Measurements from ENCODE around the gene JAGN1.
"Not testable (repeated sequence)": the region's sequence is repeated elsewhere in the genome, so short reads cannot be mapped to it uniquely, and the experiment has no call there.

JAGN1 gene

DNA sequence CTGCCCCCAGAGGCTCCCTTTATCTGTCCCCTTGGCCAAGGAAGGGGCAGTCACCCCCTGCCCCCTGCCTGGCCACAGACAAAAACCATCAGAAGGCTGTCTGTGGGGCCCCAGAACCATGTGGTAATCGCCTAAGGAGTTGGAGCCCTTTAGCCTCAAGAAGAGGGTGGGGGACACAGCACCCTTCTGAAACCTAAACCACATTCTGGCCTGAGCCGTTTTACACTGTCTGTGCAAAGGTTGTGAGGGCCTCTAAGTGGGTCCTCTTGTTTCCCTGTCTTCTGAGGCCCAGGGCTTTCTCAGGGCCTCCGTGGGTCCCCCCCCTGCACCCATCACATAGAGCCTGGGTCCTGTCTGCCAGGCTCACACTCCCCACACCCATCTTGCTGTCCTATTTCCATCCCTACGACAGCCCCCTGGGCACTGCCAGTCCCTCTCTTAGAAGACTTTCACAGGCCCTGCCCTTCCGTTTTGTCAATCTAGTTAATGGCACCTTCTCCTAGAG, 28.7 kb upstream of the JAGN1 start:
- DNase-seq, result no peak
- no peak for TF ChIP-seq POLR2A (IDR thresholded peaks at IDR 0.05; ENCODE audit: low read length)
- TF ChIP-seq GATA1 (IDR thresholded peaks at IDR 0.05; ENCODE audit: low read depth, low read length), result no peak

DNA sequence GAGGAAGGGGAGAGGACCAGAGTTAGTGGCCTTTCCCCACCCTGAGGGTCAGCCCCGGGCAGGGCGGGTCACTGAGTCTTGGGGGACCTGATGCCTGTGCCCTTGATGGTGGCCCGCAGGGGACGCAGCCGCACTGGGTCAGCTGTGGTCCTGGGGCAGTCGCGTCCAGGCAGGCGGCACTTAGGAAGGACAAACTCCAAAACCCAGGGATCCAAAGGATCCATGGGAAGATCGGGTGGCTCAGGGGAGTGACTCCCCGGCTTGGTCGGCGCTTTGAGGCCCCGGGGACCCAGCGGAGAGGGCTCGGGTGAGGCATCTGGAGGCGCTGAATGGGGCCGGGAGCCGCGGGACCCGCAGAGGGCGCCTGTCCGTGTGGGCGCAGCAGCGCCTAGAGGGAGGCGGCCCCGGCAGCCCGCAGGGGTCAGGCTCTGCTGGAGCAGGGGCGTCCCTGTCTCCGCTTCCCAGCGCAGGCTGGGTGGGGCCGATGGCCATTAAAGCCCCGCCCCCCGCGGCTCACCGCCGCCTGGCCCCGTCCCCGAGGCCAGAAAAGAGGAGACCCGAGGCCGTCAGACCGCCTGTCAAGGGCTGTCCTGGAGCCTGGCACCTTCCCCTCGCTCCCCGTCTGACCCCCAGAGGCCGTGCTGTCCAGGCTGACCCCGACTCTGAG, 27.9 kb upstream of the JAGN1 start:
- TF ChIP-seq GATA1 (IDR thresholded peaks at IDR 0.05; ENCODE audit: low read depth, low read length), result no peak
- TF ChIP-seq POLR2A (IDR thresholded peaks at IDR 0.05; ENCODE audit: low read length), result no peak
- peak; percentile 75 for DNase-seq

DNA sequence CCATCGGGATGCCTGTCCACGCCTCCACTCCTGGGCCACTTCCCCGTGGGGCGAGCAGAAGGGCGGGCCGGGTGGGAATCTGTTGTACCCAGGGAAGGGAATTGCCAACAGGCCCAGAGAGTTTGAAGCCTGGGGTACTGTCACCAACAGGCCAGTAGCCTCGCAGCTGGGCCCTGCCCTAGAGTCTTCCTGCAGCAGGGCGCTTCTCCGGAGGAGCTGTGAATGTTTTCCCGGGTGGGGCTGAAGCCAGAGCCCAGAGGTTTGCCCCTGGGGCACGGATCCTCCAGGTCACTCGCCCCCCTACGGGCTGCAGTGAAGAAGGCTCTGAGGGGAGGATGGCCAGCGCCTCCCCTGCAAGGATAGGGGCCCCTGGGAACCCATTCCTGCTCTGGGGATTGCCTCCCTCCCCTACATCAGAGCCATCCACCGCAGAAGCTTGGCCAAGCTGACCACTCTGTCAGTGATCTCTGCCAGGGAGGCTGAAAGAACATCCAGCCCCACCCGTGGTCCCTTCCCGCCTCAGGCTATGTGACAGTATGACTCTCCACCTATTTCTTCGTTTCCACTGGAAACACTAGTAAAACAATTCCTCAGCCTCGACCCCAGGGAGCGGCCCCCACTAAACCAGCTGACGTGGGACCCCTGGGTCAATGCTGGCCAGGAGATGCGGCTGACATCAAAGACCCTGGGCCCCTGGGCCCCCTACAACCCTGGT, 27.2 kb upstream of the JAGN1 start:
- TF ChIP-seq GATA1 (IDR thresholded peaks at IDR 0.05; ENCODE audit: low read depth, low read length) (no peak), POLR2A (IDR thresholded peaks at IDR 0.05; ENCODE audit: low read length) (no peak)
- no peak for DNase-seq

DNA sequence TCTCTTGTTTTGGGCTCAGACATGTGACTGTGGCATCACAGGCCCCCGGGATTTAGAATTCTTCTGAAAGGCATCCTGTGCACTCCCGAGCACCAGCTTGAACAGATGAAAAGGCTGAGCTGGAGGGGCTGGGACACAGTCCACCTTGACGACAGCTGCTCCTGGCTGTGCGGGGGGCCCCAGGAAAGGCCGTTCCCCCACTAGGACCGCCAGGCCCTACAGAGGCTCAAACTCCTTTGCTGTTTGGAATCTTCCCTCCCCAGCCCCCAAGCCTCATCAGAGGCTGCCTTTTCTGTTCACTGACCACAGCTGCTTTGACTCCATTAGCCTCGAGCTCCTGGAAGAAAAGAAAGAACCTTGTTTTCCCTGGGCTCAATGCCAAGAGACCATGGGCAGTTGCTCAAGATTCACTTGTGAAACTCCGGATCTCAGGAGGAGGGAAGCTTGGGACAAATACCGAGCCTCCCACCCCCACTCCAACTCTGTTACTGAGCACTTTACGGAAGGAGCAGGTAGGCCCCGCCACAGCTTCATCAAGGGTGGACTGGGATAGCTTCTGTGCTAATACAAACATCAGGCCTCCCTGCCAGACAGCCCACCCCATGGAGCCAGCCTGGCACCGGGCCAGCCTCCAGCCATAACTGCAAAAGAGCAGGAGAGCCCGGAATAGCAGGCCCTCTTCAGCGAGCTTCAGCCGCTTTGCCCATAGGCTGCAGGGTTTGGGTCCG, 26.0 kb upstream of the JAGN1 start:
- DNase-seq, result no peak
- TF ChIP-seq GATA1 (IDR thresholded peaks at IDR 0.05; ENCODE audit: low read depth, low read length) (no peak), POLR2A (IDR thresholded peaks at IDR 0.05; ENCODE audit: low read length) (no peak)

DNA sequence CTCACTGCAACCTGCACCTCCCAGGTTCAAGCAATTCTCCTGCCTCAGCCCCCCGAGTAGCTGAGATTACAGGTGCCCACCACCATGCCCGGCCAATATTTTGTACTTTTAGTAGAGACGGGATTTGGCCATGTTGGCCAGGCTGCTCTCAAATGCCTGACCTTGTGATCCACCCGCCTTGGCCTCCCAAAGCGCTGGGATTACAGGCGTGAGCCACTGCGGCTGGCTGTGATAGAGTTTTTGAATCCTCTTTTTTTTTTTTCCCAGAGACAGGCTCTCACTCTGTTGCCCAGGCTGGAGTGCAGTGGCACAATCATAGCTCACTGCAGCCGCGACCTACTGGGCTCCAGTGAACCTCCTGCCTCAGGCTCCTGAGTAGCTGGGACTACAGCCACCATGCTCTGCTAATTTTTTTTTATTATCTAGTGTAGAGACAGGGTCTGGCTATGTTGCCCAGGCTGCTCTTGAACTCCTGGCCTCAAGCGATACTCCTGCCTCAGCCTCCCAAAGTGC, 25.2 kb upstream of the JAGN1 start:
- DNase-seq, result not testable (repeated sequence)

DNA sequence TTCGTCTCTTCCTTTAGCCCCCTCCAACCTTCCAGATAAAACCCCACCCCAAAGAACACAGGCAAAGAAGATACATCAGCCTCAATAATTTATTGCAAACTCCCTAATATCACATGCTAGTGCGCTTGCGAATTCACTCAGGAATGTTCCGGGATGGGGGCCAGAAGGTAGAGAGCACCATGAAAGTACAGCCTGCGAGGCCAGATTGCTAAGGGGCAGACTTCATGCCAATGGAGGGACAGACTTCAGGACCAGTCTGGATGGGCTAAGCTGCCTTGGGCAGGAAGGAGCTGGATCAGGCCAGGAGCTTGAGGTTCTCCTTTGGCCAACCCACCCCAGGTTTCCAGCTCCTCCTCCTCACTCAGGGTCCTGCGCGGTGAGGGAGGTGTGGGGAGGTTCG, 23.8 kb upstream of the JAGN1 start:
- no peak for DNase-seq
- no peak for TF ChIP-seq GATA1 (IDR thresholded peaks at IDR 0.05; ENCODE audit: low read depth, low read length)
- TF ChIP-seq POLR2A (IDR thresholded peaks at IDR 0.05; ENCODE audit: low read length), result no peak

DNA sequence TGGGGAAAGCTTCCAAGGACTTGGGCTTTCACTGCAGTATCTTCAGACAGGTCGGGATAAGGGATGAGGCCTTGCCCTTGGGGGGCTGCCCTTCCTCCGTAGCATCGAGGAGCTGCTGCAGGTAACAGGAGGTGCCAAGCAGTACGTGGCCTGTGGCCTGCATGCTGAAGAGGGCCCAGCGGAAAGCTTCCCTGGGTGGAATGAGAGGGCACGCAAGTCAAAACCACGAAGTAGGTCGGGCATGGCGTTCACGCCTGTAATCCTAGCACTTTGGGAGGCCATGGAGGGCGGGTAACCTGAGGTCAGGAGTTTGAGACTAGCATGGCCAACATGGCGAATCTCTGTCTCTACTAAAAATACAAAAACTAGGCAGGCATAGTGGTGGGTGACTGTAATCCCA, 23.3 kb upstream of the JAGN1 start:
- TF ChIP-seq GATA1 (IDR thresholded peaks at IDR 0.05; ENCODE audit: low read depth, low read length) (no peak), POLR2A (IDR thresholded peaks at IDR 0.05; ENCODE audit: low read length) (no peak)
- DNase-seq, result no peak

DNA sequence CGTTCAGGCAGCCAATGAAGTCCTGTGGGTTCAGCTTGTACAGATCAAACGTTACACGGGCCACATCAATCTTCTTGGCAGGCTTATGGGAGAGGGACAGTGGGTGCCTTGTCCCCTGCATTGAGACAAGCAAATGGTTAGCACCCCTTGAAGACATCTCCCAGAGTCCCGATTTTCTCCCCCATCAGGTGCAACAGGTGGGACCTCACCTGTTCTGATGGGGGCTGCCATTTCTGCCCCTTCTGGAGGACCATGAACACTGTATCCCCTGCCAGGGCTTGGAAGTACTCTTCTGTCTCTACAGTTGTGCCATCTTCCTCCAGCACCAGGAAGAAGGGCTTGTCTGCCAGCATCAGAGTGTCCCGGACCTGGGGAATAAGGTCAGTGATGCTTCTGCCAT, 20.5 kb upstream of the JAGN1 start:
- TF ChIP-seq GATA1 (IDR thresholded peaks at IDR 0.05; ENCODE audit: low read depth, low read length), result no peak

DNA sequence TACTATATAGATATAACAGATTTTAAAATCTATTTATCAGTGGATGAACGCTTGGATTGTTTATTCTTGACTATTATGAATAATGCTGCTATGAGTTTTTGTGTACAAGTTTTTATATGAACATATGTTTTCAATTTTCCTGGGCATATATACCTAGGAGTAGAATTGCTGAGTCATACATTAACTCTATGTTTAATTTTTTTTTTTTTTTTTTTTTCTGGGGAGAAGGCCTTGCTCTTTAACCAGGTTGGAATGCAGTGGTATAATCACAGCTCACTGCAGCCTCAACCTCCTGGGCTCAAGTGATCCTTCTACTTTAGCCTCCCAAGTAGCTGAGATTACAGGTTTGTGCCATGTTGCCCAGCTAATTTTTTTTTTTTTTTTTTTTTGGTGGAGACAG, 19.4 kb upstream of the JAGN1 start:
- TF ChIP-seq GATA1 (IDR thresholded peaks at IDR 0.05; ENCODE audit: low read depth, low read length) (no peak), POLR2A (IDR thresholded peaks at IDR 0.05; ENCODE audit: low read length) (no peak)
- DNase-seq, result no peak

More for the DNA sequence above, 20.5 kb upstream of the JAGN1 start:
- no peak for DNase-seq

DNA sequence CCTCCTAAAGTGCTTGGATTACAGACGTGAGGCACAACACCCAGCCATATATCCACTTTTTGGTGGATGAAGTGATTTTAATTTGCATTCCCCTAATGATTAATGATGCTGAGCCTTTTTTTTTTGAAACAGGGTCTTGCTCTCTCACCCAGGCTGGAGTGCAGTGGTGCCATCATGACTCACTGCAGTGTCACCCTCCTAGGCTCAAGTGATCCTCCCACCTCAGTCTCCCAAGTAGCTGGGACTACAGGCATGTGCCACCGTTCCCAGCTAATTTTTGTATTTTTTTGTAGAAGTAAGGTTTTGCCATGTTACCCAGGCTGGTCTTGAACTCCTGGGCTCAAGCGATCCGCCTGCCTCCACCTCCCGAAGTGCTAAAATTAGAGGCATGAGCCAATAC, 18.3 kb upstream of the JAGN1 start:
- DNase-seq, result not testable (repeated sequence)

DNA sequence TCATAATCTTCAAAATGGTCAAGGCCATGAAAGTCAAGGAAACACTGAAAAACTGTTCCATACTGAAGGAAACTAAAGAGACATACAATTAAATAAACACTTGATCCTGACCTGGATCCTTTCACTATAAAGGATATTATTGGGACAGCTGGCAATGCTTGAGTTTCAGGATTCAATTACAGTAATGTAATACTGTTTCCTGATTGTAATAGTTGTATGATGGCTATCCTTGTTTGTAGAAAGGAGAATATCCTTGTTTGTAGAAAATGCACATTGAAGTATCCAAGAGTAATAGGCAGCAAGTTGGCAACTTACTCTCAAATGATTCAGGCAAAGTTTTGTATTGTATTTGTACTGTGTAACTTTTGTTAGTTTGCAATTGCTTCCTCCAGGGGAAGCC, 15.0 kb upstream of the JAGN1 start:
- no peak for DNase-seq
- TF ChIP-seq POLR2A (IDR thresholded peaks at IDR 0.05; ENCODE audit: low read length) (no peak), GATA1 (IDR thresholded peaks at IDR 0.05; ENCODE audit: low read depth, low read length) (no peak)

DNA sequence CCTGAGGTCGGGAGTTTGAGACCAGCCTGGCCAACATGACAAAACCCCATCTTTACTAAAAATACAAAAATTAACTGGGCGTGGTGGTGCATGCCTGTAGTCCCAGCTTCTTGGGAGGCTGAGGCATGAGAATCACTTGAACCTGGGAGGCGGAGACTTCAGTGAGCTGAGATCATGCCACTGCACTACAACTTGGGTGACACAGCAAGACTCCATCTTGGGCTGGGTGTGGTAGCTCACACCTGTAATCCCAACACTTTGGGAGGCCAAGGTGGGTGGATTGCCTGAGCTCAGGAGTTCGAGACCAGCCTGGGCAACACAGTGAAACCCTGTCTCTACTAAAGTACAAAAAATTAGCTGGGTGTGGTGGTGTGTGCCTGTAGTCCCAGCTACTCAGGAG, 14.2 kb upstream of the JAGN1 start:
- DNase-seq, result not testable (repeated sequence)

DNA sequence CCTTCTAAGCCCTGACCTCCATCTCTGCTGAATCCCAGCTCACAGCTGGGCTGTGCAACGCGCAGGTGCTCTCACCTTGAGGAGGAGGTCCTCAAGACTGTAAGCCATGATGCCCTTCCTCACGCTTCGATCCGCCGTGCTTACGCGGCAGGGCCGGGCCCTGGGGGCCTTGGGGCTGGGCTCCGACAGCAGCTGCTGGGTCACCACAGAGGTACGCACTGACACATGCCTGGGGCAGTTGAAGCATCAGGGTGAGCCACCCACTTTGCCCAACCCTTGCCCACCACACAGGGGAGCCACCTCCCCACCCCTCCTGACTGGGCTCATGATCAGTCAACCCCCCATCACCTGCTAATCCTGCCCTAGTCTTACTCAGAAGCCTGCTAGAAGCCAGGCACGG, 13.4 kb upstream of the JAGN1 start:
- DNase-seq, result no peak
- no peak for TF ChIP-seq POLR2A (IDR thresholded peaks at IDR 0.05; ENCODE audit: low read length)
- no peak for TF ChIP-seq GATA1 (IDR thresholded peaks at IDR 0.05; ENCODE audit: low read depth, low read length)

DNA sequence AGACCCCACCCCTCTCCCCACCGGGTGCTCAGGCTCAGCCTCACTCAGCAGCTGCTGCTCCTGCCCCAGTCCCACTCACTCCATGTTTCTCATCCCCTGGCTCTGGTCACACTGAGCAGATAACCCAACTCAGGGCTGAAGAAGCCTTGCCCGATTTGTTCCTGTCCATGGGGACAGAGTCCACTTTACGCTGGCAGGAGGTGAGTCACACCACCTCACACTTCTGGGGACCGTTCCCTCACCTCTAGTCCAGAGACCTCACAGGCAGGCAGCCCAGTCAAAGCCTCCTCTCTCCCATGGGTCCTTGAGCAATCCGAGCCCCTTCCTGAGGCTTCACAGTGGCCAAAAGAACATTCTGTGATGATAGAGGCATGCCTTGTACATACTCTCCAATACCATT, 11.7 kb upstream of the JAGN1 start:
- no peak for DNase-seq
- TF ChIP-seq POLR2A (IDR thresholded peaks at IDR 0.05; ENCODE audit: low read length), result no peak
- TF ChIP-seq GATA1 (IDR thresholded peaks at IDR 0.05; ENCODE audit: low read depth, low read length), result no peak
